NCI-H2196 treated with DMSO at 0.1 percent for 48 hours (cell line): ENCODE results near the gene SYNDIG1.

Experiments
- DNase-seq: peaks from one replicate; lab custom pipeline; 2025; ENCODE audit not compliant: unreplicated experiment; lab: John Stamatoyannopoulos, UW

The SYNDIG1 gene

GRCh38 chr20:24470746-24471582 lies 1.5 kb downstream of the SYNDIG1 start:
- DNase-seq = no peak

DNA sequence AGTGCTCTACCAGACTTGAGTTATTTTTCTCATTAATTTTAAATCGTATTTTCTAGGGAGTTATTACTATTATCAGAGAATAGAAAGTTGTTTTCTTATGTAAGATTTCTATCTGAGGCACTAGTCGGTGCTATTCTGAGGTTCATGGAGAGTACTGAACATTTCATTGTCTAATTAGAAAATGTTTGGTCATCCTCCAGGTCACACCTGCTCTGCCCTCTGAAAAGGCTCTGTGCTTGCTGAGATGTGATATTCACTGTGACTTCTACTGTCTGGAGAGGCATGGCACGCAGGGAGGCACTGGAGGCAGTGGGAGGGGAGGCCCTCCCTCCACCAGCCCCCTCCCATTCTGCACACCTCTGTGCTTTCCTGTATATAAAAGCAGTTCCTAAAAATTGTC lies 3.0 kb downstream of the SYNDIG1 start:
- DNase-seq = no peak

DNA sequence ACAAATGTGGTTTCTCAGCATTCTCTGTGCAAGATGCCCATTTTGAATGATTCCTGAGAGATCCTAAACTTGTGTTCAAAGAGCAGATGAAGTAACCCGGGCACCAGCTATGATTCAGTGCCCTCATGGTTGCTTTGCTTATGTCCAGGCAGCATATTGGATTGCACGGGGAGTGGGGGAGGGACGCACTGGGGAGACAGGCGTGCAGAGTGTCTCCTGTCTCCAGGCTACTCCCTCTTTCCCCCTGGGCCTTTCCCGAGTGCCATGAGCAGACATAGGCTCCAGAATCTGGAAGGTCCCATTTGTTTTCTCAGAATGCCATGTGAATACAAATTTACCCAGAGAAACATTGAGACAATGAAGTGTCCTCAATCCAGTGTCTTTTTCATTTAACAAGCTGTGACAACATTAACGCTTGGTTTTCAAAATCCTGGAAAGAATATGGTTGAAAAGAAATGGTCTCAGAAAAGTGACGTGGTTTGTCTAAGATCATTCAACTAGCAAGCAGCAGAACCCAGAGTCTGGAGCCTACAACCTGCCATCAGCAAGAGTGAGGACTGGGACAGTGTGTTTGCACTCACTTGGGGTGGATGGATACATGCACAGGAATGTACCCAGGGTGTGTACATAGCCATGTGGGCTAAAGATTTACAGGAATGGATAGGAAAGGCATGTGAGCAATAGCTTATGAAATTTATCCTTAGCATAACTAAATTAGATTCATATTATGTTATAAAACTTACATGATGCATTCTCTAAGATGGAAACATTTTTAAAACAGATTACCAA lies 4.2 kb downstream of the SYNDIG1 start:
- DNase-seq = no peak

- no peak for DNase-seq
Observed at GRCh38 chr20:24477831-24478547, 8.6 kb downstream of the SYNDIG1 start.

DNA sequence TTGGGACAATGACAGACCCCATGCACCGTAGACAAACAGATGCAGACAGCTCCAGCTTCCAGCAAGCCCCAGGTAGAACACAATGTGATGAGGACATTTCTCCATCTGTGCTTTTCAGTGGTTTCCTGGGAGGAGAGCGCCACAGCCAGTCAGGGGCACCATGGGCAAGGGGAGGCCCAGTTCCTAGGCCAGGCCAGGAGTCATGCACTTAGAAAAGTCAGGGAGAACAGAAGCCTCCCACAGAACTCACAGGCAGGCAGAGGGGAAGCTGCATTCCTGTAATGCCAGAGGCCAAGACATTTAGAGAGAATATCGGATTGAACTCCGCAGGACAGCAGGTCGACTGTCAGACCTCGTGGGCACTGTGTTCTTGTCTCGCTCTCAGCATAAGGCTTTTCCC lies 9.2 kb downstream of the SYNDIG1 start:
- DNase-seq = no peak

DNA sequence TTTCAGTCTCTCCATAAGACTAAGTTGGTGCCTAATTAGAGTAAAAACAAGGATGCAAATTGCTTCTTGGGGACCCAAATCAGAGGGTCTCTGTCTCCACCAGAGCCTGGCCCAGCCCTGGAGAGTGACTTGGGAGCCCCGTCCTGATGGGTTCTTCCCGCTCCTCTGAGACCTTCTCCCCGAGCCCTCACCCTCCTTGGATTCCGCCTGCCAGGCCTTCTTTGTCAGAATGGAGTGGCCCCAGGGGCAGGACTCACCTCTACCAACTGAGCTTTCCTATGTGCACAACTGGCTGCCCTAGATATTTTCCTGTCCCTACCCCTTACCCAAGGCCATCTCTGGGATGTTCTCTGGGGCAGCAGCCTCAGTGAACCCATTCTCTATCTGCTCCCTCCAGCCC lies 9.7 kb downstream of the SYNDIG1 start:
- DNase-seq = no peak

GRCh38 chr20:24479595-24479994 lies 10.2 kb downstream of the SYNDIG1 start:
- no peak for DNase-seq

GRCh38 chr20:24480509-24480908 lies 11.1 kb downstream of the SYNDIG1 start:
- DNase-seq = no peak

GRCh38 chr20:24481173-24481572 lies 11.7 kb downstream of the SYNDIG1 start:
- DNase-seq = no peak

DNA sequence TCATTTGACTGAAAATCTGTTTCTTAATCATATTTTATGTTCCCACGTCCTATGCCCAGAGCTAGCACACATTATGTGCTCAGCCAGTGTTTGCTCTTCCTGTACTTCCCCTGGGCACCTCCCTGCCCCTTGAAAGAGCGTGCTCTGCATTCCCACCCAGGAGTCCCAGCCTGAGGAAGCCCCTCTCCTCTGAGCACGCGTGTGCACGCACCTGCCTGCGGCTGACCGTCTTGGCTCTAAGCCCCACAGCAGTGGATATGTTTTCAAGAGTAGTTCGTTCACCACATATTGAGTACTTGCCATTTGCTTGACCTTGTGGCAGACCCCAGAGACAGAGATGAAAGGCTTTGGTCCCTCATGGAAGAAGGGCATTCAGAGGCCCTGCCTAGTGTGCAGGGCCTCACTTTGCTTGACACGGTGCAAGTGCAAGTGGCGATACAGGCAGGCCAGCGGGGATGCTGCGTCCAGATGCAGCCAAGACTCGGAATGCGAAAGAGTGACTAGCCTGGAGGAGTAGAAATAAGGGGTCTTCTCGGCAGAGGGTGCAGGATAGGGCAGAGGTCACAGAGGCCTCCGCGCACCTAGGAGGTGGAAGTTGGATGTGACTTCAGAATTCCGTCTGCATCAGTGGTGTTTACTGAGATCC lies 14.1 kb downstream of the SYNDIG1 start:
- DNase-seq = no peak

DNA sequence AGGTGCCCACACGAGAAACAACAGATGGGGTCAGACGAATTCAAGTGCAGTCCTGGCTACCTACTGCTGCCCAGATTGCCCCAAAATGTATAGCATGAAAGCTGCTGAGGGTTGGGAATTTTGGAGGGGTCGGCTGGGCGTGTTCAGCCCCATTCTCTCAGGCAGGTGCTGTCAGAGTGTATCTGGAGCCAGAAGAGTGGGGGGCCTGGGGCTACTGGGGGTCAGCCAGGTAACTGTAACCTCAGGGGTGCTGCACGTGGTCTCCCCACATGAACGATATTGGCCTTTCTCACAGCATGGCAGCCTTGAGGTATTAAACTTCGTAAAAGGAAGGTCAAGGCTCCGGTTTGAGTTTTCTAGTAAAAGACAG lies 14.6 kb downstream of the SYNDIG1 start:
- no peak for DNase-seq

DNA sequence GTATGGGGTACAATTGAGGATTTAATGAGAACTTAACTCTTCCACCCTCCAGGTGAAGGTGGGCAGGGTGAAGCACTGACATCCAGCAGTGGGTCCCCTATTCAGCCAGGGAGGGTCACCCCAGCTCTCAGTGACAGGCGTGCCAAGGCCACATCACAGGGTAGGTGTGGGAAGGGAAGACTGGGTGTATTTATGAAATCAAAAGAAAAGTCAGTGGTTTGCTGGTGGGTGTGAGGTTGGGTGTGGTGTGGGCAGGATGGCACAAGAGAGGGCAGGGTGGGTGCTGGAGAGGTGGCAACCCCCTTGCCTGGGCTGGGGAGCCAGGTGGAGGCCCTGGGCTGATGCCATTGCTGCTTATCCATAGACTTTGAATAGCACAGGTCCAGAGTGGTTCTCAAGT lies 16.6 kb downstream of the SYNDIG1 start:
- no peak for DNase-seq

- no peak for DNase-seq
Observed at GRCh38 chr20:24487240-24487639, 17.8 kb downstream of the SYNDIG1 start.

- no peak for DNase-seq
Observed at GRCh38 chr20:24487648-24488047, 18.2 kb downstream of the SYNDIG1 start.

- DNase-seq = no peak
Observed at GRCh38 chr20:24488064-24488799, 18.8 kb downstream of the SYNDIG1 start.

DNA sequence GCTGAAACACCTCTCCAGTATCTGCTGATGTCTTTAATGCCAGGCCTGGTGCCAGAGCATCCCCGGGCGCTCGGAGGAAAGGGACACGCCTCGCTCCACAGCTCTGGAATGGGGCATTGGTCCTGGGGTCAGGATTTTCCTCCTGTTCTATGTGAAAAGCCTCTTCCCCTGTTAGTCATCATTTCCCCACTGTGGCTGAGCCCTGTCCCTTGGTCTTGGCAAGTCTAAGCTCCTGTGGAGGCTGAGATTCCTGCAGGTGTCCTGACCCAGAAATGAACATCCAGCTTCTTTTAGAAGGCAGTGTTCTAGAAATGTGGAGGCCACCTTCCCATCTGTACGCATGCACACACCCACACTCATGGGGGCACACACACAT lies 19.4 kb downstream of the SYNDIG1 start:
- DNase-seq = no peak

- DNase-seq = no peak
Observed at GRCh38 chr20:24489193-24489592, 19.8 kb downstream of the SYNDIG1 start.

DNA sequence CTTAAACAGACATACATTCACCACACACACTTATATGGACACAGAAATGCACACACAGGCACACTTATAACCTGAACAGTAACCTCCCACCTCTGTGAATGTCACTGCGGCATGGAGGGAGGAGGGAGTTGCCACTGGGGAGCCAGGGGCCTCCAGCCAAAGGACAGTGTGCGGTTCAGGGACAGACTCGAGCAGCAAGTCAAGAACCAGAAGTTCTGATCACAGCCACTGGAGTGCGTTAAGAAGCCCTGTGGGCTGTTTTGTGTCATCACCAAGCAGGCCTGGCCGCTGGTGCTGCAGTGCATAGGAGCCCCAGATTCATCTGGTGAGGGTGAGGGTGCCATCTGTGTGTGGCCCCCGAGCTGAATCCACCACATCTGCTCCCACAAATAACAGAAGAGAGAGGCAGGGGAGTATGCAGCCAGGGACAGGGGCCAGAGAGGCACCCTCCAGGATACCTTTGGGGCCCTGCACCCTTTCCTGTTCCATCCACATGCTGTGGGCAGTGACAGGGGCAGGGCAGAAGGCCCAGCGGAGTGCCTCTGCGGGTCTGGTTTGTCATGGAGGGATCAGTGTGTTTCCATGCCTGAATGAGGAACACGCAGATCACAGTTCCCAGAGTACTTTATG lies 20.3 kb downstream of the SYNDIG1 start:
- no peak for DNase-seq

- DNase-seq = no peak
Observed at GRCh38 chr20:24490598-24490997, 21.2 kb downstream of the SYNDIG1 start.
